Epithelial cell of esophagus (primary cell): ENCODE data around the gene ENTPD3.

Experiments used
- DNase-seq: peaks from one replicate; pipeline ENCODE4 v3.0.0; 2010; ENCODE audit warnings: low read depth
- H3K4me3 ChIP-seq: 2 replicates; pipeline ENCODE4 v1.5.1; 2011; ENCODE audit warnings: mild to moderate bottlenecking, low read length, control low read depth
- CTCF ChIP-seq: IDR thresholded peaks from 2 replicates; pipeline ENCODE4 v1.5.1; 2011; ENCODE audit warnings: low read depth, mild to moderate bottlenecking, low read length, control low read depth, inconsistent platforms; ENCODE audit not compliant: insufficient read depth; ENCODE audit errors: missing control alignments

Gene ENTPD3

GRCh38 chr3:40465111-40465407 lies 78.1 kb downstream of the ENTPD3 start:
- DNase-seq = no peak
- TF ChIP-seq CTCF = no peak
- H3K4me3 ChIP-seq = no peak overlapping the region

DNA sequence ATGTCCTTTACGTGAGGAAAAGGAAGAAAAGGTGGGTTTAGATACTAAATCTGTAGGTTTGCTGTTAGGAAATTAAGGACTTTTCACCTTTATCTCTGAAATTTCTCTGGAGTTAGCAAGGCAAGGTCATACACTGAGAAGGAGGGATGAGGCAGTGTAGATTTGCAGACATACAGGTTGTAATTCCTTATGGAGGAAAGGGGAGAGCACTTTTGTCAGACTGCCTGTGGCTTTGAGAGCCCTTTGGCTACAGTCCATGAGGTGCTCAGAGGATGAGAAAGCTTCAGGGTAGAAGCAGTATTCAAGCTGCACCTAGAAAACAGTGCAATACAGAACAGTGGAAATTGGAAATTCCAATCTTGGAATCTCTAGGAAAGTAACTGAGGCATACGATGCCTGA lies 78.5 kb downstream of the ENTPD3 start:
- H3K4me3 ChIP-seq = no peak overlapping the region
- no peak for TF ChIP-seq CTCF
- no peak for DNase-seq

GRCh38 chr3:40468018-40468417 lies 81.0 kb downstream of the ENTPD3 start:
- no peak for DNase-seq
- no peak overlapping the region for H3K4me3 ChIP-seq
- TF ChIP-seq CTCF = no peak

GRCh38 chr3:40470701-40471100 lies 83.7 kb downstream of the ENTPD3 start:
- no peak for TF ChIP-seq CTCF
- H3K4me3 ChIP-seq = no peak overlapping the region
- no peak for DNase-seq

DNA sequence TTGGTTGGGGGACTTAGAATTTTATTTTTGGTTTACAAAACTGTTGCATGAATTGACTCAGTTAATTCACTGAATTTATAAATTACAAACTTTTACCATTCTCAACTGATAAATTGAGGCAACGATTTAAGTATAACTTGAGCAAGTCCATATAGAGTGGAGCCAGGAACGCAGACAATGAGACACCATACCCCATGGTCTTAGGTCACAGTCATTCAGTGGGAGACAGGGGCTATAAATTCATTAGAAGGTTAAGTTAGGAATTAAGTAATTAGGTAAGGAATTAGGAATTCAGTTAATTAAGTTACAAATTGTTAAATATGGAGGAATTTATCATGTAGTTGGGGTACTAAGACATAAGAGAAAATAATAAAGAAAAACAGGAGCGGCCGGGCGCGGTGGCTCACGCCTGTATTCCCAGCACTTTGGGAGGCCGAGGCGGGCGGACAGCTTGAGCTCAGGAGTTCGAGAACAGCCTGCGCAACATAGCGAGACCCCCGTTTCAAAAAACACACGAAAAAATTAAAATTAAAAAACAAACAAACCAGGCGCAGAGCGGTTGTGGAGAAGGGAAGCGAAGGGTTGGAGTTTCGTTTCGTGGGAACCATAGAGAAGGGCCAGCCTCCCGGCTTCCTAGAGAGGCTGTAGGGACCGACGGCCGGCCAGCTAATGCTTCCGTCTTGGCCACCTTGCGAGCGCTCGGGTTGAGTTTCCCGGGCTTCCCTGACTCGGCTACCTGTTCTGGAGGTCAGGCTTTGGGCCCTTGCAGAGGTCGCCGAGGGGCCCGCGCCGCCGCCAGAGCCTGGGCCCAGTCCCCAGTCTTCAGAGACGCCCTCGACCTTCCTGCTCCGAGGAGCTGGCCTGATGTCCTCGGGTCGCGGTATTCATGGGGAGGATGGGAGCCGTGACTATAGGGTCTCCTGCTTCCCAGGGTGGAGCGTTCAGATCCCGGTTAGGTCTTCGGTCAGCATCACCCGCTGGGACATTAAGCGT lies 89.8 kb downstream of the ENTPD3 start, which contains the start of gene ZNF619:
Gene ZNF619, plus strand, starts transcription at position 645 of the 993 bp plus-strand sequence. CDS start 858 bp downstream, outside the sequence.
- peak; percentile 76 for DNase-seq
- no peak for TF ChIP-seq CTCF
- peak within 1 kb of the TSS; percentile 94 for H3K4me3 ChIP-seq

- peak overlapping the region; percentile 94 for H3K4me3 ChIP-seq
- peak; percentile 41 for DNase-seq
- TF ChIP-seq CTCF = no peak
Measured at GRCh38 chr3:40477666-40478065, 90.7 kb downstream of the ENTPD3 start.
